Fibroblast of villous mesenchyme (primary cell): Measurements from ENCODE around the gene ZBTB20. TPM values are rescaled to one million over a fixed set of nuclear protein-coding genes. Genes with fewer than 3 reads are reported as not detected.

Source experiments
- DNase-seq: peaks from one replicate; pipeline ENCODE4 v3.0.0-alpha.2; 2010; ENCODE audit warnings: low read depth
- H3K4me3 ChIP-seq: 2 replicates; pipeline ENCODE4 v1.5.1; 2011; ENCODE audit warnings: low read depth, mild to moderate bottlenecking, low read length
- total RNA-seq: library from RNA; depleted of rRNA; stranded (reverse); fragments of >200 nt; gene quantifications from 2 replicates; pipeline ENCODE4 v1.2.3, GENCODE V29; 2012
- TF ChIP-seq, protein P1 (sequence below): IDR thresholded peaks from 2 replicates; pipeline ENCODE4 v1.5.1; 2012; ENCODE audit warnings: low read depth, mild to moderate bottlenecking, low read length; ENCODE audit not compliant: insufficient read depth

ZBTB20 gene
- total RNA-seq, 1 donor = 28.1 TPM

- peak; percentile 93 for DNase-seq
- TF ChIP-seq, protein P1, sequence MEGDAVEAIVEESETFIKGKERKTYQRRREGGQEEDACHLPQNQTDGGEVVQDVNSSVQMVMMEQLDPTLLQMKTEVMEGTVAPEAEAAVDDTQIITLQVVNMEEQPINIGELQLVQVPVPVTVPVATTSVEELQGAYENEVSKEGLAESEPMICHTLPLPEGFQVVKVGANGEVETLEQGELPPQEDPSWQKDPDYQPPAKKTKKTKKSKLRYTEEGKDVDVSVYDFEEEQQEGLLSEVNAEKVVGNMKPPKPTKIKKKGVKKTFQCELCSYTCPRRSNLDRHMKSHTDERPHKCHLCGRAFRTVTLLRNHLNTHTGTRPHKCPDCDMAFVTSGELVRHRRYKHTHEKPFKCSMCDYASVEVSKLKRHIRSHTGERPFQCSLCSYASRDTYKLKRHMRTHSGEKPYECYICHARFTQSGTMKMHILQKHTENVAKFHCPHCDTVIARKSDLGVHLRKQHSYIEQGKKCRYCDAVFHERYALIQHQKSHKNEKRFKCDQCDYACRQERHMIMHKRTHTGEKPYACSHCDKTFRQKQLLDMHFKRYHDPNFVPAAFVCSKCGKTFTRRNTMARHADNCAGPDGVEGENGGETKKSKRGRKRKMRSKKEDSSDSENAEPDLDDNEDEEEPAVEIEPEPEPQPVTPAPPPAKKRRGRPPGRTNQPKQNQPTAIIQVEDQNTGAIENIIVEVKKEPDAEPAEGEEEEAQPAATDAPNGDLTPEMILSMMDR = no peak
- H3K4me3 ChIP-seq = no peak overlapping the region
Measured at GRCh38 chr3:114380233-114380651, 766.8 kb downstream of the ZBTB20 start.

DNA sequence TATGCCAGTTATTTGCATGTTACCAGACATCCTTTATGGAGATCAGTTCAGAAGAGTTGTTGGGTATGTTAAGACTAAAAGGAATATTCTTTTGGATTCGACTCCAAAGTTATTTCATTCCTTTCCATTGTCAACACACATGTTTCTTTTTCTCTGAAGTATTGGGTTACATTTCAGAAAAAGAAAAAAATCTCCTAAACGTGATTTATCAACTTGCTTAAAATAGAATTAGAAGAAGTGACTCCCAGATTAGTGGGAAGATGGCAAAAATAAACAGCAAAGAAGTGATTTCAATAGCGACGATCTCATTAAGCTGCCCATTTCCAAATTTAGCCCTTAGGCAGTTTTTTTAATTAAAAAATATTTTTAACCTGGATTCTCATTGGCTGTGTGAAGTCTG is 767.8 kb downstream of the ZBTB20 start:
- TF ChIP-seq, protein P1 = no peak
- H3K4me3 ChIP-seq = no peak overlapping the region
- no peak for DNase-seq

DNA sequence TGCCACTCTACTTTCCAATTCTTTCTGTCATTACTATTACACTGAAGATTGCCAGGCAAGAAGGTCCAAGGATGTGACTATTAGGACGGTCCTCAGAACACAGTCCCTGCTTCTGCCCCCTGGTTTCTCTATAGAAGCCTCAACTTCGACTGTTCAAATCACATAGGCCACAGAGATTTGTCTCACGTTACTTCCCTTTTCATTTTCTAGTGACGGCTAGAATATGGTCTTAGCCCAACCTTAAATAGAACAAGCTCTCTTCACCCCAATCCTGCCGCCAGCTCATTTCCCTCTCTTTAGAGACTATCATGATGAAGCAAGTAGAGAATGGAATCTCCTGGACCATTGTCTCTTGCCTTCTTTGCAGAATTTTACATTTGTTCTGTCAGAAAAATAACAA is 768.3 kb downstream of the ZBTB20 start:
- DNase-seq = no peak
- TF ChIP-seq, protein P1 = no peak
- no peak overlapping the region for H3K4me3 ChIP-seq

DNA sequence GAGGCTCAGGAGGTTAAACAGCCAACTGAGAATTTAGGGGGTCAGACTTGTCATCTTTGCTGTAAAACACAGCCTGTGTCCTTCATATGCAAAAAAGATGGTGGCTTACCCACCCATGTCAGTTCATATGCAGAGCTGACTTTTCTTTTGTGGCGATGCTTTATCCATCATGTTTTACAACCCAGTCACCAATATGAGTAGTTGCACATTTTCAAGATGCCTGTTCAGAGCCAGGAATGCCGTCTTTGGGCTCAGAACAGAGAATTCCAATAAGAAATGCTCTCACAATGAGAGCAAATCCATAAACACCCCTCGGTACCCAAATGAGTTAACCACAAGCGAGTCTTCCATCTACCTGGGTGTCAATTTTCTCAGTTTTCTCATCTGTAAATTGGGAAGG is 769.7 kb downstream of the ZBTB20 start:
- DNase-seq = no peak

GRCh38 chr3:114376516-114377185 is 770.4 kb downstream of the ZBTB20 start:
- TF ChIP-seq, protein P1 = no peak
- no peak overlapping the region for H3K4me3 ChIP-seq
- no peak for DNase-seq

More for the DNA sequence above, 769.7 kb downstream of the ZBTB20 start:
- H3K4me3 ChIP-seq = no peak overlapping the region
- TF ChIP-seq, protein P1 = no peak

DNA sequence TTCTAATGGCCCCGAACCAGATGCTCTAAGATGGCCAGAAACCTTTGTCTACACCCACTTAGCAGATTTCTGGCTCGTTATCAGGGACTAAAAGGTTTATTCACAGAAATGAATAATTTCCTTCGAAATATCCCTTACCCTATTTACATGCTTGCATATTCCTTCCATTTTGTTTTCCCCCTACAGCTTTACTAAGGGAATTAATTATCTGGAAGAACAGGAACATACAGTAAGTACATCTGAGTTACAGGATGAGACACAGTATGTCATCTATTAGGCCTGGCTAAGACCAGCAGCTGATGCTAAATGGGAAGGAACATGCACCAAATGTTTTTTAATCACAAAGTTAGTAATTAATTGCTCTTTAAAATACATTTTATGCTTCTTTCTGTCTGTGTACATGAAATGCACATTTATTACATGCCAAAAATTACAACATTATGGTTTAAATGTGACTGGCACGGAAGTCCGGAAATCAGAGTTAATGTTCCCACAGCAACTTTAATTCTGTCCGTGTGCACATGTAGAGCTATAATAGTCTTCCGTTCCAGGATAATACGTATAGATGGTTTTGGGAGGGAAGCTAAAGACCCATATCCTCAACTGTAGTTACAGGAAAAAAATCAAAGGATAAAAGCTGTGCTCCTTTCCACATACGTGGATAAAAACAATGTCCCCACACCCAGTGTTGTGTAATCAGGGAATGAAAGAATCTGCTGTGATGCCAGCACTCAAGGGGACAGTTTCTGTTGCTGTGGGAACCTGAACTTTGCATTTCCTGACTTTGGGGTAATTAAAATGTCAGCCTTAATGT is 771.3 kb downstream of the ZBTB20 start:
- TF ChIP-seq, protein P1 = no peak
- DNase-seq = peak; percentile 82
- no peak overlapping the region for H3K4me3 ChIP-seq
